Testis (tissue), 3 donors: ENCODE data around the gene F2RL1. TPM values are rescaled to one million over a fixed set of nuclear protein-coding genes. Genes with fewer than 3 reads are reported as not detected.
"Not testable (repeated sequence)": the region's sequence is repeated elsewhere in the genome, so short reads cannot be mapped to it uniquely, and the experiment has no call there.

Source experiments
- DNase-seq: peaks from one replicate; pipeline ENCODE4 v3.0.0-alpha.2; 2019
- H3K27ac ChIP-seq, 2 donors: fragments of 200-600 bp; sonication (generic); one replicate each; pipeline ENCODE4 v1.5.1; 2019
- H3K27me3 ChIP-seq: fragments of 200-600 bp; sonication (generic); one replicate; pipeline ENCODE4 v1.5.1; 2019
- H3K36me3 ChIP-seq: fragments of 200-600 bp; sonication (generic); one replicate; pipeline ENCODE4 v1.5.1; 2017; ENCODE audit warnings: low read depth; ENCODE audit errors: missing control alignments
- H3K4me1 ChIP-seq: fragments of 200-600 bp; sonication (generic); one replicate; pipeline ENCODE4 v1.5.1; 2019
- H3K4me3 ChIP-seq, 2 donors: fragments of 200-600 bp; sonication (generic); one replicate each; pipeline ENCODE4 v1.5.1; 2017 to 2019
- H3K9me3 ChIP-seq: fragments of 200-600 bp; sonication (generic); one replicate; pipeline ENCODE4 v1.5.1; 2017
- CTCF ChIP-seq, 3 experiments: fragments of 450-650 bp in 2 of 3; fragments of 200-600 bp in 1 of 3; sonication (generic) in 1 of 3; IDR thresholded peaks; one replicate each; pipeline ENCODE4 v1.5.1; 2016 to 2019; ENCODE audit warnings: antibody characterized with exemption in 3 of 3, mild to moderate bottlenecking in 2 of 3, moderate library complexity in 1 of 3
- POLR2A ChIP-seq: fragments of 450-650 bp; IDR thresholded peaks from one replicate; pipeline ENCODE4 v1.6.1; 2017; ENCODE audit warnings: antibody characterized with exemption, mild to moderate bottlenecking, moderate library complexity
- WGBS, 2 donors: methylation state at CpG; one replicate each; pipeline ENCODE4 v1.1.5; 2018; 5-methylcytosine and 5-hydroxymethylcytosine counted together
- intact Hi-C: fragments of 100-400 bp; cut with DNase I; formaldehyde crosslinking; loops from one replicate; pipeline ENCODE4 v1.15.1; 2023; ENCODE audit warnings: low total_unique reads
- polyA plus RNA-seq: library from polyadenylated mRNA; stranded (reverse); fragments of 350-450 nt; fragmentation: Illumina TruSeq; extraction: RNeasy Lipid Tissue Mini Kit (QIAGEN cat#74804); gene quantifications from one replicate; pipeline ENCODE4 v1.2.3, GENCODE V29; 2014; ENCODE audit warnings: low read depth, low replicate concordance; ENCODE audit not compliant: insufficient read depth
- total RNA-seq, 2 donors: library from RNA; depleted of rRNA; stranded (reverse); fragments of >200 nt; gene quantifications; one replicate each; pipeline ENCODE4 v1.2.3, GENCODE V29; 2016

Gene F2RL1
- total and polyA plus RNA-seq, 3 donors from 2014 or later = 0.68 to 2.3 (median 1.1) TPM

- TF ChIP-seq CTCF (IDR thresholded peaks at IDR 0.05) (no peak), POLR2A (no peak)
- Histone ChIP-seq H3K4me1 (no peaks in the 10 kb centered on the region), H3K36me3 (no peaks in the 10 kb centered on the region), H3K9me3 (no peaks in the 10 kb centered on the region), H3K27ac (no peak within 1 kb of the TSS), H3K27me3 (no peaks in the 10 kb centered on the region), H3K4me3 (no peak within 1 kb of the TSS)
- intact Hi-C loops = no loop called here
- DNase-seq = no peak
- 77 to 79% methylated on average over 18 of the region's 18 CpGs for WGBS, 2 donors
Observed at GRCh38 chr5:76849419-76850291, 30.8 kb downstream of the F2RL1 start, which contains the start of gene S100Z. Gene S100Z, plus strand, starts transcription at chr5:76850014. Its CDS starts 25,346 bp downstream, at chr5:76875360.

GRCh38 chr5:76850543-76851145, 31.8 kb downstream of the F2RL1 start:
- no peaks in the 10 kb centered on the region for H3K36me3 ChIP-seq
- intact Hi-C loops = no loop called here
- H3K9me3 ChIP-seq = no peaks in the 10 kb centered on the region
- no peaks in the 10 kb centered on the region for H3K4me1 ChIP-seq
- H3K27ac ChIP-seq = no peak overlapping the region
- no peaks in the 10 kb centered on the region for H3K27me3 ChIP-seq
- 87% methylated on average over 8 of the region's 8 CpGs for WGBS, 2 donors
- H3K4me3 ChIP-seq = no peak overlapping the region
- DNase-seq = no peak
- TF ChIP-seq CTCF (IDR thresholded peaks at IDR 0.05) (no peak), POLR2A (no peak)

GRCh38 chr5:76851728-76852369, 33.0 kb downstream of the F2RL1 start:
- DNase-seq = no peak
- intact Hi-C loops = no loop called here
- Histone ChIP-seq H3K27me3 (no peaks in the 10 kb centered on the region), H3K9me3 (no peaks in the 10 kb centered on the region), H3K4me3 (no peak overlapping the region), H3K27ac (no peak overlapping the region), H3K4me1 (no peaks in the 10 kb centered on the region), H3K36me3 (no peaks in the 10 kb centered on the region)
- TF ChIP-seq CTCF (IDR thresholded peaks at IDR 0.05) (no peak), POLR2A (no peak)
- WGBS, 2 donors = 56 to 67% methylated on average over 7 of the region's 7 CpGs

- Histone ChIP-seq H3K4me3 (no peak overlapping the region), H3K9me3 (no peaks in the 10 kb centered on the region), H3K27me3 (no peaks in the 10 kb centered on the region), H3K4me1 (no peaks in the 10 kb centered on the region), H3K27ac (no peak overlapping the region), H3K36me3 (no peaks in the 10 kb centered on the region)
- intact Hi-C loops = no loop called here
- 82 to 86% methylated on average over 2 of the region's 2 CpGs for WGBS, 2 donors
- TF ChIP-seq POLR2A = no peak
- no peak for TF ChIP-seq CTCF (IDR thresholded peaks at IDR 0.05)
- DNase-seq = no peak
Observed at GRCh38 chr5:76852772-76853171, 33.9 kb downstream of the F2RL1 start.

GRCh38 chr5:76853741-76854140, 34.9 kb downstream of the F2RL1 start:
- H3K4me3 ChIP-seq, DNase-seq, H3K27me3 ChIP-seq, H3K4me1 ChIP-seq, intact Hi-C loops, H3K9me3 ChIP-seq, H3K27ac ChIP-seq, H3K36me3 ChIP-seq: not testable (repeated sequence)
- 85 to 92% methylated on average over 3 of the region's 3 CpGs for WGBS, 2 donors
